DND-41 (cell line): ENCODE measurements around the gene VPS11.
A peak's percentile ranks its signal among the peaks of the same experiment; 100 is the strongest.

Experiments used
- ATAC-seq: fragments of 200-7000 bp; cut with Tn5 transposase; 3 replicates; pipeline ENCODE4 v1.9.1; 2021; ENCODE audit warnings: low read depth; ENCODE audit not compliant: insufficient read depth
- DNase-seq: peaks from one replicate; pipeline ENCODE4 v3.0.0-alpha.2; 2020
- H2AFZ ChIP-seq: 2 replicates; pipeline ENCODE4 v1.6.0; 2012; ENCODE audit warnings: low read depth, low read length
- H3K27ac ChIP-seq: 2 replicates; pipeline ENCODE4 v1.5.1; 2012; ENCODE audit warnings: low read length, inconsistent platforms
- H3K27me3 ChIP-seq: fragments of 200-600 bp; sonication (generic); 2 replicates; pipeline ENCODE4 v1.6.0; 2012; ENCODE audit warnings: low read length, mild to moderate bottlenecking, inconsistent platforms; ENCODE audit not compliant: insufficient read depth, poor library complexity
- H3K36me3 ChIP-seq: 2 replicates; pipeline ENCODE4 v1.5.1; 2012; ENCODE audit warnings: low read length, inconsistent platforms; ENCODE audit not compliant: insufficient read depth
- H3K4me1 ChIP-seq: 2 replicates; pipeline ENCODE4 v1.5.1; 2012; ENCODE audit warnings: mild to moderate bottlenecking, low read length; ENCODE audit not compliant: insufficient read depth
- H3K4me2 ChIP-seq: 2 replicates; pipeline ENCODE4 v1.6.0; 2012; ENCODE audit warnings: mild to moderate bottlenecking, moderate library complexity, low read length, inconsistent platforms; ENCODE audit not compliant: insufficient read depth
- H3K4me3 ChIP-seq, 2 experiments: fragments of 200-600 bp in 1 of 2; shearing (Covaris generic) in 1 of 2; 2 replicates each; pipeline ENCODE4 v1.5.1; 2012 to 2016; ENCODE audit warnings: inconsistent platforms in 2 of 2, low read length in 2 of 2, mild to moderate bottlenecking in 2 of 2, low read depth in 1 of 2, moderate library complexity in 1 of 2
- H3K79me2 ChIP-seq: 2 replicates; pipeline ENCODE4 v1.6.0; 2012; ENCODE audit warnings: low read length, inconsistent platforms; ENCODE audit not compliant: insufficient read depth
- H3K9ac ChIP-seq: 2 replicates; pipeline ENCODE4 v1.6.0; 2012; ENCODE audit warnings: low read depth, mild to moderate bottlenecking, inconsistent platforms, low read length, moderate library complexity
- H3K9me3 ChIP-seq: 2 replicates; pipeline ENCODE4 v1.5.1; 2012; ENCODE audit warnings: low read length, moderate library complexity, mild to moderate bottlenecking, inconsistent platforms; ENCODE audit not compliant: insufficient read depth, severe bottlenecking
- H4K20me1 ChIP-seq: 2 replicates; pipeline ENCODE4 v1.6.0; 2012; ENCODE audit warnings: low read length; ENCODE audit not compliant: insufficient read depth
- EZH2 ChIP-seq: IDR thresholded peaks from 3 replicates; pipeline ENCODE4 v1.6.1; 2012; ENCODE audit warnings: borderline replicate concordance, low read depth, mild to moderate bottlenecking, moderate library complexity, low read length, inconsistent platforms; ENCODE audit not compliant: severe bottlenecking
- TF ChIP-seq, protein P1 (sequence below): IDR thresholded peaks from 2 replicates; pipeline ENCODE4 v1.5.1; 2012; ENCODE audit warnings: borderline replicate concordance, low read length, moderate library complexity, mild to moderate bottlenecking; ENCODE audit not compliant: poor library complexity, severe bottlenecking; ENCODE audit errors: extremely low read depth

Gene VPS11

DNA sequence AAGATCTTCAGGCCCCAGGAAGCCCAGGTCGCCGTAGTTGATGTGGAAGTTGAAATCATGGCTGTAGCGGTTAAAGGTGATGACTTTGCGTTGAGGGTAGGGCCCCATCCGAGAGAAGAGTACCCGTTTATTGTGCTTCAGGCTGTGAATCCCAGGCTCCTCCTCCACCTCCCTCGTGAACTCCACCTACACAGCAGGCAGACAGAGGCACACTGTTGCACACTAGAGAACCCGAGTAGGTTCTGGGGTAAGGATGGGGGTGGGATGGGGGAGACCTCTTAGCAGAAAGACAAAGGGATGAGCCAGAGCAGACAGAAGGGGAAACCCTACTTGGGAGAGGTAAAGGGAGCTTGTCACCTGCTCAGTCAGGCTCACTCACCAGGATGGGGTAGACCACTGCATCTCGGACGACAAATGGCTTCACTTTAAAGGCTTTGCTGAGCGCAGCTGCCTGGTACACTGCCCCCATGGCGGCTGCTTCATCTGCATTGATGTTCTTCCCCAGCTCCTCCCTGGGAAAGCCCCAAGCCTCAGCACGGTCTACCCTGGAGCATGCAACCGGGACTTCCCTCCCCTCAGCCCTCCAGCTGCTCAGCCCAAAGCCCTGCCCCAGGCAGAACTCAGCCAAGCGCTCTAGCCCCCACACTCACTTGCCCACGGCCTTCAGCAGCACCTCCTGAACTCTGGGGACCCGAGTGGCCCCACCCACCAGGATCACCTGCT lies 16.0 kb upstream of the VPS11 start:
- no peak for DNase-seq
- H3K36me3 ChIP-seq, result peaks cover 89% of the 10 kb centered on the region
- H3K4me2 ChIP-seq, result no peak overlapping the region
- H3K4me3 ChIP-seq, result no peak overlapping the region
- no peaks in the 10 kb centered on the region for H3K9me3 ChIP-seq
- H2AFZ ChIP-seq, result no peak overlapping the region
- H4K20me1 ChIP-seq, result peaks cover 26% of the 10 kb centered on the region; the same call in 1 of the 2 replicates
- peaks cover 18% of the 10 kb centered on the region for H3K4me1 ChIP-seq
- H3K27ac ChIP-seq, result no peak overlapping the region
- H3K27me3 ChIP-seq, result no peaks in the 10 kb centered on the region
- H3K79me2 ChIP-seq, result peaks cover 33% of the 10 kb centered on the region
- no peak for ATAC-seq
- H3K9ac ChIP-seq, result no peak overlapping the region
- TF ChIP-seq EZH2, result no peak
- TF ChIP-seq, protein P1, sequence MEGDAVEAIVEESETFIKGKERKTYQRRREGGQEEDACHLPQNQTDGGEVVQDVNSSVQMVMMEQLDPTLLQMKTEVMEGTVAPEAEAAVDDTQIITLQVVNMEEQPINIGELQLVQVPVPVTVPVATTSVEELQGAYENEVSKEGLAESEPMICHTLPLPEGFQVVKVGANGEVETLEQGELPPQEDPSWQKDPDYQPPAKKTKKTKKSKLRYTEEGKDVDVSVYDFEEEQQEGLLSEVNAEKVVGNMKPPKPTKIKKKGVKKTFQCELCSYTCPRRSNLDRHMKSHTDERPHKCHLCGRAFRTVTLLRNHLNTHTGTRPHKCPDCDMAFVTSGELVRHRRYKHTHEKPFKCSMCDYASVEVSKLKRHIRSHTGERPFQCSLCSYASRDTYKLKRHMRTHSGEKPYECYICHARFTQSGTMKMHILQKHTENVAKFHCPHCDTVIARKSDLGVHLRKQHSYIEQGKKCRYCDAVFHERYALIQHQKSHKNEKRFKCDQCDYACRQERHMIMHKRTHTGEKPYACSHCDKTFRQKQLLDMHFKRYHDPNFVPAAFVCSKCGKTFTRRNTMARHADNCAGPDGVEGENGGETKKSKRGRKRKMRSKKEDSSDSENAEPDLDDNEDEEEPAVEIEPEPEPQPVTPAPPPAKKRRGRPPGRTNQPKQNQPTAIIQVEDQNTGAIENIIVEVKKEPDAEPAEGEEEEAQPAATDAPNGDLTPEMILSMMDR, result no peak

DNA sequence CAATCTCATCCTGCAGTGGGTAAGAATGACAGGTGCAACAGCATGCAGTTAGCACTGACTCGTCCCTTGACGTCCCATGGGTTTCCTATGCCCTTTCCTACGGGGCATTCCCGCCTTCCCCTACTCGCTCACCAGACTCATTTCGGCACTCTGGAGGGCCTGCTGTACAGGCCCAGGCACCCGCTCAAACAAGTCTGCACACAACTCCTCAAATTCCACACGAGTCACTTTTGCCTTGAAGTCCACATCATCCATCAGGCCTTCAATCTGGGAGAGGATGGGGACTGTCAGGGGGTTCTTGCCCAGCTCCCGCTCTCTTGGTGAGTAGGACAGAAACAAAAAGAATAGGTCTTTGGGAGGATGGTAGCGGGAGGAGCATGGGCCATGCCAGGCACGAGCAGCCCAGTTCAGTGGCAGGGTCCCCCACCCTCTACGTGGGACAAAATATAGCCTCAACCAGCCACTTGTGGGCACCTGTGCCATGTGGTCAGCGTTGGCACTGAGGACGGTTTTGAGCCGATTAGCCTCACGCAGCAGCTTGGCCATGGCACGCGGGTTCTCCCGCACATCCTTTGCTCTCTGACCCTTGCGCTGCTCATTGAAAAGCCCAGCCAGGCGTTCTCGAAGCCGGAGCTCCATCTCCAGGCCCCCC lies 15.3 kb upstream of the VPS11 start:
- Histone ChIP-seq H3K4me1 (peaks cover 18% of the 10 kb centered on the region), H3K27ac (no peak overlapping the region), H3K27me3 (no peaks in the 10 kb centered on the region), H3K4me3 (no peak overlapping the region), H3K9me3 (no peaks in the 10 kb centered on the region), H3K79me2 (peaks cover 36% of the 10 kb centered on the region), H3K9ac (no peak overlapping the region), H3K36me3 (peaks cover 84% of the 10 kb centered on the region), H3K4me2 (no peak overlapping the region), H2AFZ (no peak overlapping the region), H4K20me1 (peaks cover 26% of the 10 kb centered on the region; the same call in 1 of the 2 replicates)
- ATAC-seq (no peak), DNase-seq (no peak)
- no peak for TF ChIP-seq EZH2
- TF ChIP-seq, protein P1, result no peak

DNA sequence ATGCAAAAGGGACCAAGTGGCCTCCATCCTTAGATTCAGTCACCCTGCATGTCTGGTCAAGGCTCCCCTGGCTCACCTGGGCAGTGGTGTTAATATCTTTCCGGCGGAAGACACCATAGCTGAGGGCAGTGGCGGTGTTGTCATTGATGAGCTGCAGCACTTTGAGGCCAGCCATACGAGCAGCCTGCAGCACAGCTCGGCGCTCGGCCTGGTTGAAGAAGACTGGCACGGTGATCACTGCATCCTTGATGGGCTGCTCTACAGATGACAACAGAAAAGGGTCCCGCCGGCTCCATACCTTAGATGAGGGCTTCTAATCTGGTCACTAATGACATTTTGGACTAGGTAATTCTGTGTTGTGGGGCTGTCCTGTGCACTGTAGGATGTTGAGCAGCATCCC lies 13.2 kb upstream of the VPS11 start:
- no peak for DNase-seq
- Histone ChIP-seq H3K36me3 (peaks cover 63% of the 10 kb centered on the region), H3K27ac (no peak overlapping the region), H4K20me1 (peaks cover 26% of the 10 kb centered on the region; the same call in 1 of the 2 replicates), H3K4me2 (peak overlapping the region; percentile 93; the same call in 1 of the 2 replicates), H2AFZ (no peak overlapping the region), H3K9me3 (no peaks in the 10 kb centered on the region), H3K4me3 (no peak overlapping the region), H3K79me2 (peaks cover 47% of the 10 kb centered on the region), H3K4me1 (peaks cover 28% of the 10 kb centered on the region), H3K9ac (no peak overlapping the region), H3K27me3 (no peaks in the 10 kb centered on the region)
- TF ChIP-seq EZH2, result no peak
- TF ChIP-seq, protein P1, result no peak
- ATAC-seq, result no peak
